ENCODE measurements around the gene CBX4.

CBX4 gene

DNA sequence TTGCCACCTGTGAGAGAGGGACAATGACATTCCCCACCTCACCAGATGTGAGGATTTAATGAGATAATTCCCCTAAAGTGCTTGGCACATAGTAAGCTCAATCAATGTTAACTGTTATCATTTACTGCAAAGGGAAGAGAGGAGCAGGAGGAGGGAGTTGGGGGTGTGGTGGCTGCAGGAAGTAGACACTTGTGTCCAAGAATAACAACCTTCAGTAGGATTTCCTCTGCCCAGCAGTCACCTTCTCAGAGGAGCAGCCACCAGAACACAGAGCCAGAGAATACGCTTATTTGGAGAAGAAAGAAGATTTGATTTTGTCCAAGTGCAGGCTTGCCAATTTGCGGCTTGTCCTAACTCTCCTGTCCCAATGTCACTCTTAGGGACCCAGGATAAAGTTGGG, 10.2 kb downstream of the CBX4 start:
- no peak for DNase-seq

DNA sequence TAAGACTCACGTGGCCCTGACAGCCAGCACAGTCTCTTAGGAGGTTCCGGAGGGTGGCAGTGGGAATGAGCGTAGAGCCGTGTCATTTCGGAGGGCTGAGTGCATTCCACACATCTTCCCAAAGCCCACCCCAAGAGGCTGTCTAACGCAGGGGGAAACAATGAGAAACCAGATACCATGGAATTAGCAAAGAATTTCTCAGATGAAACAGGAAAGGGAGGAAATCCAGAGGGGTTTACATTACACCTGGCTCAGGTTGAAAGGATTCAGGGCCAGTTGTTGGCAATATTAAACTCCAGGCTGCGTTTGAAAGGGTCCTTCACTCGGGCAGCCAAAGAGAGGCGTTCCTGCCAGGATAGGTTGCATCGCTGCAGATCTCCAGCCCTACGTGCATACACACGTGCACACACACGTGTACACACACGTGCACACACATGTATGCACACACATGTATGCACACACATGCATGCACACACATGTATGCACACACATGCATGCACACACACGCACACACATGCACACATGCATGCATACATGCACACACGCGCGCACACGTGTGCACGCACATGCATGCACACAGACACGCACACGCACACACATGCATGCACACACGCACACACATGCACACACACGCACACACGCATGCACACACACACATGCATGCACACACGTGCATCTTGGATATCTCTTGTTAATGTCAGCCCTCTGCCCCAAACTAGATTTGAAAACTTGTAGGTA, 12.2 kb downstream of the CBX4 start:
- DNase-seq, result no peak

DNA sequence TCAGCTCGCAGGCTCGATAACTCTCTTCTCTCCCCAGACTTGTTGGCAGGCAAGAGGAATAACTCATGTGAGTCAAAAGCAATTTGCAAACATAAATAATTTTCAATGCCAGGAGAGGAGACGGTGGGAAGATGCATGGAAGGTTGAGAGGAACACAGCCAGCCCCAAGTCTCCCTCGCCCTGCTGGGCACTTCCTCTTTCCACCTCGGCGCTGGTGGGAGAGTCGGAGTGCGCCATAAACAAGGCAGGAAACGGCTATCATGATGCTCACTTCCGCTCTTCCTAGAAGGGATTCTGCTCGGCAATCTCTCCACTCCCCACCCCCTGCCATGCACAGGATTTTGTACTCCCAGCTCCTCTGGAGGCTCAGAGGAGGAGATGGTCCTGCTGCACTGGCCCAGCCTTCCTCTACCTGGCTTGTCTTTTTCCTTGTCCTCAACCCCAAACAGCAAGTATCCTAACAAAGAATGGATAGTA, 13.0 kb downstream of the CBX4 start:
- DNase-seq, result peak; percentile 1

DNA sequence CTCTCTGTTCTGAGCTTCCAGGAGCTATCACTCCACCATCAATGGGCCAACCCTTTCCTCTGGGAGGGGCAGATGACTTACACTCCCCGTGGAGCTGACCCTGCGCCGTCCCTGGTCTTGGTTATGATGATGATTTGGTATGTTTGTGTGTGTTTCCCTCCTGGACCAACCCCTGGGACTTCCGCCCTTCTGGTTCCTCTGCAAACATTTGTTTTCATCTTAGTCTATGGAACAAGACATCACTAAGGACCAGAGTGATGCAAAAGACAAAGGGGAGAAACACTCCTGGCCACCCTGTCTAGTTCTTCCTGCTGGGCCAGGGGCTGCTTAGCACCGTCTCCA, 13.7 kb downstream of the CBX4 start:
- DNase-seq, result no peak

DNA sequence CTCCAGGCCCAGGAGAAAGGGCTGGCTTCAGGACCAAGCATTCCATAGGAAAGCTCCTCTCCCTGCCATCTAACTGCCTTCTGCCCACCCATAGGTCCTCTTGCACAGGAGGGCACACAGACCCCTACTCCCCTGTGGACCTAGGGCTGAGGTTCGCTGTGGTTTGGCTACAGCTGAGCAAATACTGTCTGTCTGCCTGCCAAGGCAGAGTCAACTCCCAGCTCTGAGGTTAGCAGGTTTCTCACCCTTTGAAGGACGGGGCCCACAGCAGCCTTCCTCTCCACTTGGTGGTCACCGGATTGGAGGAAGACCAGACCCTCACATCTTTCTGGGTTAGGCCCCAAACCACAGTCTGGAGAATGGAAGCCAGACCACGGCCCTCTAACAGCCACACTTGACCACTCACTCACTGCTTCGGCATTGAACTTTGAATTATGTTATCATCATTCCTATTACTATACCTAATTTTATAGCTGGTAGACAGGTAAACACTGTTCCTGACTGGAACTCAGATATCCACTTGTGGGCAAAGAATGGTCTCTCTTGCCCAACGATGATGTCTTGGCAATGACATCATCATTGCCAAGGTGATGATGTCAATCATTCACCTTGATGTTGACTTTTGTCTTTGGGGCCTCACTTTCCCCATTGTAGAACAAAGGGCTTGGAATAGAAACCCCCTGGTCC, 14.2 kb downstream of the CBX4 start:
- DNase-seq, result no peak

DNA sequence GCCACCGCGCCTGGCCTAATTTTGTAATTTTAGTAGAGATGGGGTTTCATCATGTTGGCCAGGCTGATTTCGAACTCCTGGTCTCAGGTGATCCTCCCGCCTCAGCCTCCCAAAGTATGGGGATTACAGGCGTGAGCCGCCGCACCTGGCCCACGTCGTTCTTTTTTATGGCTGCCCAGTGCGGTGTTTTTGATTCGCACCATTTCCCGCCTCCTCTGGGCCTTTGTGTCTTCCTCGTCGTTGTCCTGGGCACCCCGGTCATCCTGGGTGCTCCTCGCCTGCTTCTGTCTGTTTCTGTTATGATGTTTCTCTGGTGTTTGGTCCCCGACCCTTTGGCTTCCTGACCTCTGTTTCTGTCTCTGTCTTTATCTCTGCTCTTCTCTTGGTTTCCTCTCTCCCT, 15.0 kb downstream of the CBX4 start:
- DNase-seq, result no peak

DNA sequence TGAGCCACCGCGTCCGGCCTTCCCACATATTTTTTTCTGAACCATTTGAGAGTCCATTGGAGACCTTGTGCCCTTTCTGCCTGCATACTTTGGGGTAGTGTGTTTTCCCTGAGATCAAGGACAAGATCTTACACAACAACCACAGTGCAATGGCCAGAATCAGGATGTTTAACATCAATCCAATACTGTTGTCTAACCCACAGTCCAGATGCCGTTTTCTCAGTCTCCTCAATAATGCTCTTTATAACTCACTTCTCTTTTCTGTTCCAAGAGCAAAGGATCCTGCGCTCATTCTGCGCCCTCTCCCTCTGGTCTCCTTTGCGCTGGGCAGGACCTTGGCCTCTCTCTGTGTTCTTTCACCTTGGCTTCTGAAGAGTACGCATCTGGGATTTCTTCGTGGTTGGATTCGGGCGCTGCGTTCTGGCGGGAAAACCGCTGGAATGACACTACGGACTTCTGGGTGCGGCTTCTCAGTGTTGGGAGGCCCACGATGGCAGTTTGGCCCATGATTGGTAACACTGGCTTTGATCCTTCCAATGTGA, 16.6 kb downstream of the CBX4 start:
- DNase-seq, result no peak

DNA sequence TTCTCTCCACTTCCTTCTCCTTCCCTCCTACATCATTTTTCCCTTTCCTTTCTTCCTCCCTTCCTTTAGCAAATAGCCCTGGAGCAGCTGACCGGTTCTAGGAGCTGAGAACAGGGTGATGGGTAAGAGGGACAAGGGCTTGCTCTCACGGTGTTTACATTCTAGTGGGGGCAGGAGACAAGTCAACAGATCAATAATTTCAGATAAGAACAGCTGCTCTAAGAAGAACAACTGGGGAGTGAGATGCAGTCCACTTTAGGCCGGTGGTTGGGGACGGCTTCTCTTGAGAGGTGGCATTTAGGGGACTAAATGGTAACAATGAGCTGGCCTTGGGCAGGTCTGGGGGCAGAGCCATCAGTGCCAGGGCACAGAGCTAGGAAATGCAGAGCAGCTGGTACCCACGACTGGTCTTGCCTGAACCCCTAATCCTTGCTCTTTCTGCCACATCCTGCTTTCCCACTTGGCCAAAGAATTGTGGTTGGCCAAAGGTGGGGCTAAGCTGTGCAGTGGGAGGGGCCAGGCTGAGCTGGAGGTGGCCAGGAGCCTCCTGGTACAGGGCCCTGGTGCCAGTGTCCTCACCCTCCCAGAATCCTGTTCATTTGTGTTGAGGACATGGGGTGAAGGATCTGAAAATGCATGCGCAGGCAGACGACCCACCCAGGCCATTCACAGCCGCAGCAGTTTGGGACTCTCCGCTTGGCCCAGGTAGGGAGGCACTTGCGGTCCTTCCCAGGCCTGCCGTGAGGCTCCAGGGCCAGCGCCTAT, 17.7 kb downstream of the CBX4 start:
- peak; percentile 1 for DNase-seq

DNA sequence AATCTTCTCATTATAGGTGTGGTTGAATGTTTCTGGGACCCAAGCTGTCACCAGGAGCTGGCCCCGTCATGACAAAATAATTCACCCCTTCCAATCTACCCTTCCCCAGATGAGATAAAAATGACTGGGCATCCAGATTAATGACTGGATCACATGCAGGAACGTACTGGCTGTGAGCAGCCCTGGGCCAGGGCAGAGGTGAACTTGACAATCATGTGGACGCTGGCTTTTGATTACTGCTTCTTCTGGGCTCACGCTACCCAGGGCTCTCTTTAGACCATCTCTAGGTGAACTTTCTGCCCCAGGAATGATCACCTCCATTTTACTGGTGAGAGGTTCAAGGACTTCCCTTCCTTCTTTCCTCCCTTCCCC, 18.3 kb downstream of the CBX4 start:
- DNase-seq, result no peak

DNA sequence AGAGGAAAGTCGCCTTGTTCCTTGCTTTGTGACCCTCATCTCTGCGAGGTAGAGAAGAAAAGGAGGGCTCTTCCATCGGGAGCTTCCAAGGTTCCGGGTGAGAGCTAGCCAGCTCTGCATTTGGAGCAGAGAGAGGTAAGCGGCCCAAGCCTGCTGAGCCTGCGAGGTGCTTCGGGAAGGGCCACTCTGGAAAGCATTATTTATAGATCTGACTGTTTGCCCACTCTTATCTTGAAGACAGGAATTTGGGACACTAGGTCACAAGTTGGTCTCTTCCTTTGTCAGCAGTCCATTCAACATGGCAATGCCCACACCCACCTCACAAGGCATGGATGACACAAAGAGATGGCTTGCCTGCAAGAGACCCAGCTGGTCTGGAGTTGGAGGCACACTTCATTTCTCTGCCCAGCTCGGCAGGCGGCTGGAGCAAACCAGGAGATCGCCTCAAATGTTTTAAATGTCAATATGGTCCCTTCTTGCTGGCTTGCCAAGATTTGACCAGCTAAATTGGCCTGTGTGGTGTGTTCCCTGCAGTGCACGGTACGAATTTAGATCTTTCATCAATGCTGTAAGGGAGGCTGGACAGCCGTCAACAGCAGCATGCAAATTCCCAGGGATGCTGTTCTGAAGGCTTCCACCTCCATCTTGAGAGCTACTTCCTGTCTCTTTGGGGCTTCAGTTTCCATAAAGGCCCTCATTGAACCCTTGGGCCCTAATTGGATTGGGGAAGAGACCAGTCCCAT, 19.5 kb downstream of the CBX4 start:
- DNase-seq, result peak; percentile 5

DNA sequence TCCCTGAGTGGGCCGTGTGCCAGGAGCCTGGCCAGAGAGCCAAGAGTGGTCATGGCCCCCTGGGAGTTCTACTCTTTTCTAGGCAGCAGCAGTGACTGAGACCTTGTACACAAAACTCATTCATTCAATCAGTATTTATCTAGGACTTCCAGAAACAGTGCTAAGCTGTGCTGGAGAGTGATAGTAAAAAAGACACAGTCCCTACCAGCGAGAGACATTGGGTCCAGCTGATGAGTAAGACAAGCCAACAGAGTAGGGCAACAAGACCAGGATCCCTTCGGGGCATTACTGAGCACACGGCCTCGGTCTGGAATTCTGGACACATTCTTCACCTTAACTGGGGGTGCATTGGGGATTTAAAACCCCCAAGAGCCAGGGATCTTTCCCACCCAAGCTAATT, 20.2 kb downstream of the CBX4 start:
- DNase-seq, result peak; percentile 1

DNA sequence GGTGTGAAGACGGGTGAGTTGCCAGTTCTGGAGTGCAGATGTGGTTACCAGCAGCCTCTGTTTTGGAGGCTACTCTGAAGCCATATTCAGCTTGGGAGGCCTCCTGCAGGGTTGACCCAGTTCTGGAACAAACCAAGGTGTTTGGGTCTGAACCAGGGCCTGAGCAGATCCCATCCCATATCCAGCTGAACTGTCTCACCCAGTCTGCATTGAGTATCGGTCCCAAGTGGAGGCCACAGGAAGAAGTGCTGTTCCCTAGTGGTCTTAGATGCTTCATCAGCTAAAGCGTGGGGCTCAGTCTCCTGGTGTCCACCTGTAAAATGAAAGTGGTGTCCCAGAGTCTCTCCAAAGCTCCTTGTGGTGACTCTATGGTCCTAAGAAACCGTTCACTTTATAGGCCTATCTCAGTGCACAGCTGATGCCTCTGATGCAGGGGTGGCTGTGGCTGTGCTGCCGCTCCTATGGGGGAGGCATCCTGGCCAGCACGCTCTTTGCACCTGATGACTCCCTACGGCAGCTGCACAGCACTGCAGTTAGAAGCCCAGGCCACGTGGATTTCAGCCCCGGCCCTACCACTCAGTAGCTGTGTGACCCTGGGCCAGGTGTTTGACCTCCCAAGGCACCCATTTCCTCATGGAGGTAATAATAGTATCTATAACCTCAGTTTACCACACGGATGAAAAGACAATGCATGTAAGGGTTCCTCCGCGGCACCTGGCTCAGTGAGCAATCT, 21.0 kb downstream of the CBX4 start:
- DNase-seq, result peak; percentile 4

DNA sequence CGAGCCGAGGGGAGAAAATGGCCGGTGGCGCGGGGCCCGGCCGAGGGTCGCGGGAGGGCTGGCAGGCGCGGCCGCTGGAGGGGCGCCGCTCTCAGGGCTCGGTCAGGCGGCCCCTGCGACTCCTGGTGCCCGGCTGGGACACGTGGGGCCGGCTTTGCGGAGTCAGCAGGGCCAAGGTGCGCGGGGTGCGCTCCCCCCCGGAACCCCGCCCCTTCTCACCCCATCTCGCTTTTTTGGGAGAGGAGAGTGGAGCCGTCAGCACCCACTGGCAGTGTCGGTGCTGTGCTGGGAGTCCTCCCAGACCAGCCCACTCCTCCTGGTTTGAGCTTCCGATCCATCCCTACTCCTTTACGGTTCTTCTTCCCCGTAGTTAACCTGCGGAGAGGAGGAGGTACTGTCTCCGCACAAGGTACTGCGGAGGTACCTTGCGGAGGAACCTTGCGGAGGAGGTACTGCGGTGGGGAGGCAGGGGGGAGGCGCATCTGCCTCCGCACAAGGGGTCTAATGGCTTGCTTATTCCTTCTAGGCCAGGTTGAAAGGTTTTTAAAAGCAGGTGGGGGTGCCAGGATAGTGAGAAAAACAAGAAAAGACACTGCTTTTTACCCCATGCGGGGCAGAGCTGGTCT, 23.3 kb downstream of the CBX4 start:
- DNase-seq, result no peak

DNA sequence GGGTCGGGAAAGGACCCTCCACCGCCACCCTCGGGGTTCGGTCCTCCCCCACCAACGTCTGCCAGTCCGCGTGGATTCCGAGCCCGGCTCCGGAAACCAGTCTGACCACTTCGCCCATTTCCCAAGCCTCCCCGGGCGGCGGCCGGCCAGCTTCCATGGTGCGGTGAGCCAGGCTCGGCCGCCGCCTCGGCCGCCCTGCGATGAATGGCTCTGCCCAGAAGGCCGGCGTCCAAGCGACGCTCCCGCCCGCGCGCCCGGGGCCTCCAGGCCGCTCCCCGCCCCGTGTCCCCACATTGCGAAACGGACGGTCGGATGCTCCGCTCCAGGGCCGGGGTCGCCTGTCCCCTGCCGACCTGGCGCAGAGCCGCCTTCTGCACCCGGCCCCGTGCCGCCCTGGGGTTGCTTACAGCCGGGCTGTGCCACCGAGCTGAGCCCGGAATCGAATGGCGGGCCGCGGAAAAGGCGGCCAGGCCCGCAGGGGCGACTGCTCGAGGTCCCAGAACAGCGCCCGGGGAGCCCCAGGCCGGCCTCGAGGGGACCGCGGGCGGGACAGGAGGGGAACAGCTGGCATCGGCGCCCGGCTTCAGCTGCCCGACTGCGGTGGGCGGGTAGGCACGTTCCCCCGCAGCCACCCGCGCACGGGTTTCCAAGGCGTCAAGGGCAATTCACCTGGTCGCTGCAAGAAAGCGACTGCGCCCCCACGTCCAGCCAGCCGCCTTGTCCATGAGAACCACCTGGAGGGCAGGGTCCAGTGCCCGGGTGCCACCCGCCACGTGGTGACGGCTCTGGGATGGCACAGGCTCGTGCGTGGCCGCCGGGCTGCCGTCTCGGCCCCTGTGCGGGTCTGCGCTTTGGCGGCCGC, 24.0 kb downstream of the CBX4 start:
- peak; percentile 80 for DNase-seq

DNA sequence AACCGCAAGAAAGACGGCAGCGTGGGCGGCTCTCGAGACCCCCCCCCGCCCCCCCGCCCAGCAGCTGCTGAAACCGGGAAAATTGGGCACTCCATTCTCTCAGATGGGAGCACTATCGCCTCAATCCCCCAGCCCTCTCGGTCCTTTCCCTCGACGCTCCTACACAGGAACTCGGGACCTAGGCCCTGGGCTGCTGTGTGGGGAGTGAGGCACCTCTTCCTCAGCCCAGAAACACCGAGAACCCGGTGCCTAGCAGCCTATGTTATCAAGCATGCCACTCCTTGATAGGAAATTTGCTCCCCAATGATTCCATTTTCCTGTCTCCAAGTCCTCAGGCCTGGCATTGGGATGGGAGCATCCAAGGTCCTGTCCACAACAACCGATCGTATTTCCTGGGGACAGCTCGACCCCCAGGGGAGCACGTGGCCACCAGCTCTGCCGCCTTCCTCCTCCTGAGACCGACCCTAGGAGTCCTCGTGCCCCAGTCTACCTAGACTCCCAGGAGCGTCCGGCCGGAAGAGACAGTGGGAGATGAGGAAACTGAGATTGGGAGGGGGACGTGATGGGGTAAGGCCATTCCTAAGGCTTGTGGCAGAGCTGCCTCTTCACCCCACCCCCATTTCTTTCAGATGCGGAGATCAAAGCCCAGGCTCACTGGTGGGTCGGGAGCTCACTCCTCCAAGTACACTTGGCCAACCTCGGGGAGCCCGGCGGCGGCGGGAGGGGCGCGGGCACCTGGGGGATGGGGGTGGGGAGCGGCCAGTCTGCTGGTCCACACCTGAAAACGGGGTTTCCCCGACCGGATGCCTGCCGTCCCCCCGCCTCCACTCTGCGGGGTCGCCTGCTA, 24.9 kb downstream of the CBX4 start:
- DNase-seq, result peak; percentile 56

DNA sequence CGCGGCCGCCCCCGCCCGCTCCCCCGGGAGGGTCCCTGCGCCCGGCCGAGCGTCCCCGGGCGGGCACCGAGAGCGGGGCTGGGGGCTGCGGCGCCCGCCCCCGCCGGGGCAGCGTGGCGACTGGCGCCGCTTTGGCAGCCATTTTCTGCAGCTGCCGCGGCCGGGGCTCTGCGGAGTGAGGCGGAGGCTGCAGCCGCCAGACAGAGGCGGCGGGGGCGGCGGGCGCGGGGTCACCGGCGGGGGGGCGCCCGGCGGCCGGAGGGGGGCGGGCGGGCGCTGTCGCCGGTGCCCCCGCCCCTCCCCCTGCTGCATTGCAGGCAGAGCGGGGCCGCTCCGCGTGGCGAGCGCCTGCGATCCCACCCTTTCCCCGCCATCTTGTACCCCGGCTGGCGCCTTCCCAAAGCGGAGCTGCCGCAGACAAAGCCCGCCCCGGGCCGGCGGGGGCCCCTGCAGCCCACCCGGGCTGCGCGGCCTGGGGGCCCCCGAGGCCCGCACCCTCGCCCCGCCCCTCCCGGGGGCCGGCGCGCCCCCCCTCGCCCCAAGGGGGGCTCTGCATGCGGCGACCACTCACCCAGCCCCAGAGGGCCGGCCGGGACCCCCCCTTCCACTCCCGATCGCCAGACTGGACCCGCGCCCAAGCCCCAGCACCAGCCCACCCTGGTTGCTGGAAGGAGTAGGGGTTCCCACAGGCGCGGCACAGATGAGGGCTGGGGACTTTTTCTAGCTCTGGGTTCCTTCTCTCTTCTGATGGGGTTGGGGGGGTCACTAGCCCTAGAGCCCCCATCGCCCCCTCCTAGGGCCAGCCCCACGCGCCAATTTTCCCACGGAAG, 25.7 kb downstream of the CBX4 start:
- DNase-seq, result peak; percentile 18

DNA sequence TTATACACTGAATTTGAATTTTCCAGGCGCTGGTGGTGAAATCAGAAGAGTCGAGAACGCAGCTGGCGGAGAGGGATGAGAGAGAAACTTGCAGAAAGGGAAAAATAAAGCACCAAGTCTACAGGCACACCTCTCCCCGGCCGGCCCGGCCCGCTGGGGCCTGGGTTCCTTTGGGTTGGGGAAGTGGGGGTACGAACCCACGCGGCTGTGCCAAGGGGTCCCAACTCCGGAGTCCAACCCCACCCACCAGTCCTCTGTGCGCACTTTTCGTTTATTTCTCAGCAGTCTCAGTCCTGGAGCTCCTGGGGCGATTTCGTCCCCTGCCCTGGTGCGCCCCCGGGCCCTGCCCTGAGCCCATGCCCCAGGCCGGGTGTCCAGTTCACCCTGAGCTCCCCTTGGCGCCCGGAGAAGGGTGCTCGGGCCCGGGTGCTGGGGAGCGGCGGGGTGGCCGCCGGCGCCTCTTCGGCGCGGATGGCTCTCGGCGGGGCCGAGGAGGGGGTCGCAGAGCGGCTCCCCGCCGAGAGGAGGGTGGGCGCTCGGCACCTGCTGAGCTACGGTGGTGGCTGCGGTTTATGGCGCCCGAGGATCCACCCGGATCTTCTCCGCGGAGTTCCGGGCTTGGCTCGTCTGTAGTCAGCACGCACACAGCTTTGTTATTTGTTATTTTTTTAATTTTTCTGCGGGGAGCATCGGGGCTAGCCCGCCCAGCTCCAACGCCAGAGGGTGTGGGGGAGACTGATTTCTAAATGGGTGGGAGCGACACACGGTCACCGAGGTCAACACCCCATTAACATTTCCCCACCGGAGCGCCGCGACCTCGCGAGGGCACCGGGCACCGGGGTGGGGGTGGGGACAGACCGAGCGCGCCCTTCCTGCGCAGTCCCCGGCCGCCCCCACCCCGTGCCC, 26.6 kb downstream of the CBX4 start:
- peak; percentile 74 for DNase-seq
